ENCODE data around the gene KRTCAP2. TPM values are rescaled to one million over a fixed set of nuclear protein-coding genes. Genes with fewer than 3 reads are reported as not detected.
A peak's percentile ranks its signal among the peaks of the same experiment; 100 is the strongest.

KRTCAP2 gene
- total RNA-seq, 4 donors from 2014 or later, result 48.6 to 109 (median 97.6) TPM

- no peak overlapping the region for H3K4me3 ChIP-seq (ENCODE audit: low read depth, poor library complexity, severe bottlenecking)
- intact Hi-C loops (cut with DNase I; ENCODE audit: low total_unique reads), result no loop called here
- TF ChIP-seq CTCF (IDR thresholded peaks at IDR 0.05) (no peak), POLR2A (IDR thresholded peaks at IDR 0.05) (no peak)
- WGBS, 2 donors, result 89 to 94% methylated on average over 9 of the region's 9 CpGs
- peak in 1 of 2 donors; percentile 65 for DNase-seq (ENCODE audit: low spot score in 2 of 2)
These were observed 4.8 kb upstream of the KRTCAP2 start for GRCh38 chr1:155177918-155178281.

- 65 to 75% methylated on average over 11 of the region's 11 CpGs for WGBS, 2 donors
- H3K4me3 ChIP-seq (ENCODE audit: low read depth, poor library complexity, severe bottlenecking), result no peak overlapping the region
- TF ChIP-seq CTCF (IDR thresholded peaks at IDR 0.05) (no peak), POLR2A (IDR thresholded peaks at IDR 0.05) (no peak)
- DNase-seq (ENCODE audit: low spot score in 2 of 2), result peak; percentile 20 to 75
- intact Hi-C loops (cut with DNase I; ENCODE audit: low total_unique reads), result no loop called here
These were observed 4.3 kb upstream of the KRTCAP2 start for GRCh38 chr1:155177192-155177917.

DNA sequence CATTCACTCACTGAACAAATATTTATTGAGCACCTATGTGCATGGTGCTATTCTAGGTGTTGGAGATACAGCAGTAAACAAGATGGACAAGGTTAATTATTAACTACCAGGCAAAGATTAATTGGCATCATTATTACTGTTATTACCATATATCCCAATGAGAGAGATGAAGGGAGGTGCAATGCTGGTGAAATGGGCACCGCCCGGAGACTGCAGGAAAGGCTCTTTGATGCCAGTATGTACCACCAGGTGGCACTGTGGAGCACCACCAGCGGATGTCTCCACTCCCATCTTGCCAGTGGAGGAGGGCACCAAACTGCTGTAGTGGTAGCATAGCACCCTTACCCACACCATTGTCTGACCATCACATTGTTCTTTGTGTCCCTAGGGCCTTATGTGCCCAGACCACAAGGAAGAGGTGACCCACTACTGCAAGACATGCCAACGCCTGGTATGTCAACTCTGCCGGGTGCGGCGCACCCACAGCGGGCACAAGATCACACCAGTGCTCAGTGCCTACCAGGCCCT lies 3.5 kb upstream of the KRTCAP2 start:
- WGBS, 2 donors, result 60 to 63% methylated on average over 8 of the region's 8 CpGs
- TF ChIP-seq CTCF (IDR thresholded peaks at IDR 0.05) (peak in 1 of 3 donors; percentile 11), POLR2A (IDR thresholded peaks at IDR 0.05) (no peak)
- DNase-seq (ENCODE audit: low spot score in 2 of 2), result peak; percentile 77 to 96
- intact Hi-C loops (cut with DNase I; ENCODE audit: low total_unique reads), result no loop called here
- no peak overlapping the region for H3K4me3 ChIP-seq (ENCODE audit: low read depth, poor library complexity, severe bottlenecking)

DNA sequence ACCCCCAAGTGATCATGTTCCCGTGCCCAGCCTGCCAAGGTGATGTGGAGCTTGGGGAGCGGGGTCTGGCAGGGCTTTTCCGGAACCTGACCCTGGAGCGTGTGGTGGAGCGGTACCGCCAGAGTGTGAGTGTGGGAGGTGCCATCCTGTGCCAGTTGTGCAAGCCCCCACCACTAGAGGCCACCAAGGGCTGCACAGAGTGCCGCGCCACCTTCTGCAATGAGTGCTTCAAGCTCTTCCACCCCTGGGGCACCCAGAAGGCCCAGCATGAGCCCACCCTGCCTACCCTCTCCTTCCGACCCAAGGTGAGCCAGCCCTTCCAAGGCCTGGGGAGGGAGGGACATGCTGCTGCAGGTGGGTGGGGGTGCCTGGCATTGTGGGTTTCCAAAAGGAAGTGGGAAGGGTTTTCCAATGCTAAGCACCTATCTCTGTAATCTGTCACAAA lies 2.8 kb upstream of the KRTCAP2 start:
- DNase-seq (ENCODE audit: low spot score in 2 of 2), result peak in 1 of 2 donors; percentile 84
- H3K4me3 ChIP-seq (ENCODE audit: low read depth, poor library complexity, severe bottlenecking), result no peak overlapping the region
- intact Hi-C loops (cut with DNase I; ENCODE audit: low total_unique reads), result no loop called here
- TF ChIP-seq POLR2A (IDR thresholded peaks at IDR 0.05) (no peak), CTCF (IDR thresholded peaks at IDR 0.05) (no peak)
- 74 to 75% methylated on average over 9 of the region's 9 CpGs for WGBS, 2 donors

- TF ChIP-seq CTCF (IDR thresholded peaks at IDR 0.05) (no peak), POLR2A (IDR thresholded peaks at IDR 0.05) (no peak)
- intact Hi-C loops (cut with DNase I; ENCODE audit: low total_unique reads), result no loop called here
- WGBS, 2 donors, result 81 to 84% methylated on average over 12 of the region's 12 CpGs
- DNase-seq (ENCODE audit: low spot score in 2 of 2), result peak in 1 of 2 donors; percentile 79
- H3K4me3 ChIP-seq (ENCODE audit: low read depth, poor library complexity, severe bottlenecking), result no peak overlapping the region
These were observed 2.3 kb upstream of the KRTCAP2 start for GRCh38 chr1:155175281-155175926.

Data from lower leg skin (tissue), 4 donors.